Muscle layer of duodenum (tissue), 2 donors: ENCODE measurements around the gene CDK19.
"Not testable (repeated sequence)": the region's sequence is repeated elsewhere in the genome, so short reads cannot be mapped to it uniquely, and the experiment has no call there.

Experiments used
- H3K27ac ChIP-seq: one replicate; pipeline ENCODE4 v1.7.0; 2013; ENCODE audit warnings: mild to moderate bottlenecking, low read length
- H3K27me3 ChIP-seq: one replicate; pipeline ENCODE4 v1.7.0; 2013; ENCODE audit warnings: low read depth, mild to moderate bottlenecking, control low read depth, low read length
- H3K36me3 ChIP-seq, 2 donors: one replicate each; pipeline ENCODE4 v1.7.0; 2013; ENCODE audit warnings: low read length in 2 of 2, control low read depth in 1 of 2, mild to moderate bottlenecking in 1 of 2; ENCODE audit not compliant: insufficient read depth in 2 of 2, control insufficient read depth in 1 of 2
- H3K4me1 ChIP-seq, 2 donors: one replicate each; pipeline ENCODE4 v1.7.0; 2013; ENCODE audit warnings: low read length in 2 of 2, mild to moderate bottlenecking in 2 of 2, control low read depth in 1 of 2, moderate library complexity in 1 of 2; ENCODE audit not compliant: insufficient read depth in 2 of 2, control insufficient read depth in 1 of 2
- H3K4me3 ChIP-seq, 2 donors: one replicate each; pipeline ENCODE4 v1.7.0; 2013; ENCODE audit warnings: low read length in 2 of 2, low read depth in 1 of 2, mild to moderate bottlenecking in 1 of 2
- H3K9me3 ChIP-seq, 2 donors: one replicate each; pipeline ENCODE4 v1.7.0; 2013; ENCODE audit warnings: low read length in 2 of 2, control low read depth in 1 of 2, mild to moderate bottlenecking in 1 of 2; ENCODE audit not compliant: control insufficient read depth in 1 of 2
- donor health status: healthy.

CDK19 gene

DNA sequence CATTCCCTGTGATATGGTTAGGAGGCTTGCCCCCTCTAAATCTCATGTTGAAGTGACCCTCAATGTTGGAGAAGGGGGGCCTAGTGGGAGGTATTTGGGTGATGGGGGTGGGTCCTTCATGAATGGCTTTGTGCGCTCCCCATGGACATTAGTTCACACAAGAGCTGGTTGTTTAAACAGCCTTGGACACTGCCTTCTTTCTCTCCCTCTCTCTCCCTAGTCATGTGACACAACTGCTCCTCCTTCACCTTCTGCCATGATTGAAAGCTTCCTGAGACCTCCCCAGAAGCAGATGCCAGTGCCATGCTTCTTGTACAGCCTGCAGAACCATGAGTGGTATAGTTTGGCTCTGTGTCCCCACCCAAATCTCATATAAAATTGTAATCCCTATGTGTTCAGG lies 221.6 kb downstream of the CDK19 start:
- no peaks in the 10 kb centered on the region for H3K9me3 ChIP-seq
- peaks cover 0 to 4% of the 10 kb centered on the region in 2 donors for H3K4me1 ChIP-seq
- no peaks in the 10 kb centered on the region for H3K27me3 ChIP-seq
- no peak overlapping the region for H3K4me3 ChIP-seq
- no peaks in the 10 kb centered on the region for H3K36me3 ChIP-seq
- no peak overlapping the region for H3K27ac ChIP-seq

GRCh38 chr6:110592765-110593164 lies 222.5 kb downstream of the CDK19 start:
- H3K27ac ChIP-seq: no peak overlapping the region
- H3K4me3 ChIP-seq: no peak overlapping the region
- peaks cover 0 to 4% of the 10 kb centered on the region in 2 donors for H3K4me1 ChIP-seq
- no peaks in the 10 kb centered on the region for H3K27me3 ChIP-seq
- H3K36me3 ChIP-seq: no peaks in the 10 kb centered on the region
- no peaks in the 10 kb centered on the region for H3K9me3 ChIP-seq

GRCh38 chr6:110590821-110591351 lies 224.4 kb downstream of the CDK19 start:
- Histone ChIP-seq H3K4me3 (no peak overlapping the region), H3K36me3 (no peaks in the 10 kb centered on the region), H3K4me1 (peaks cover 0 to 4% of the 10 kb centered on the region in 2 donors), H3K27ac (no peak overlapping the region), H3K27me3 (no peaks in the 10 kb centered on the region), H3K9me3 (no peaks in the 10 kb centered on the region)

DNA sequence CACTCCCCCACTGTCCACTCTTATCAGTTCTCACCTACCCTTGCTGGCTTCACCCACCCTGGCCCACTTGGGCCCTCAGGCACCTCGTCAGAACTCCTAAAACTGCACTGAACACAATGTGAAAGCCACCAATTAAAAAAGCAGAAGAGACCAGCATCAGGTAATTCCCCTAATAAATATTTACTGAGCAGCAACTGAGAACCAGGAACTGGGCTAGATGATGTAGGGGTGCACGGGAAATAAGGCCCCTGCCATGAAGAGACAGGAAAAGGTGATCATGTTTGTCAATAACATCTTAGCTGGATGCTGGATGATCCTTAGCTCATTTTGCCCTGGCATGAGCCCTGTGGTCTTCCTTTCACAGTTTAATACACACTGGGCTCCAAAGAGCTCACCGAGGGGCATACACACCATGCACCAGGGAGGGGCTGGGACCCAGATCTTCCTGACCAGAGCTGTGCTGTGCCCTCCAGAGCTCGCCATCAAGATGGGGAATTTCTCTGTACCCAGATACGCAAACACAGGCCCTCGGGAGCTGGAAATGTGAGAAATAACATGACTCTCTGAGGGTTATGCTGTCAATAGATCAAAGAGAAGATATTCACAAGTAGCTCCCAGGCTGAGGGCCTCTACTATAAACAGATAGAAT lies 225.3 kb downstream of the CDK19 start:
- peaks cover 0 to 4% of the 10 kb centered on the region in 2 donors for H3K4me1 ChIP-seq
- H3K27me3 ChIP-seq: no peaks in the 10 kb centered on the region
- no peaks in the 10 kb centered on the region for H3K9me3 ChIP-seq
- no peaks in the 10 kb centered on the region for H3K36me3 ChIP-seq
- no peak overlapping the region for H3K4me3 ChIP-seq
- no peak overlapping the region for H3K27ac ChIP-seq

GRCh38 chr6:110587328-110587727 lies 227.9 kb downstream of the CDK19 start:
- Histone ChIP-seq H3K9me3 (no peaks in the 10 kb centered on the region), H3K36me3 (no peaks in the 10 kb centered on the region), H3K27ac (no peak overlapping the region), H3K4me1 (no peaks in the 10 kb centered on the region), H3K27me3 (no peaks in the 10 kb centered on the region), H3K4me3 (no peak overlapping the region)

- Histone ChIP-seq H3K27me3 (no peaks in the 10 kb centered on the region), H3K4me1 (no peaks in the 10 kb centered on the region), H3K4me3 (no peak overlapping the region), H3K36me3 (no peaks in the 10 kb centered on the region), H3K9me3 (no peaks in the 10 kb centered on the region), H3K27ac (no peak overlapping the region)
Measured at GRCh38 chr6:110581679-110582078, 233.6 kb downstream of the CDK19 start.

DNA sequence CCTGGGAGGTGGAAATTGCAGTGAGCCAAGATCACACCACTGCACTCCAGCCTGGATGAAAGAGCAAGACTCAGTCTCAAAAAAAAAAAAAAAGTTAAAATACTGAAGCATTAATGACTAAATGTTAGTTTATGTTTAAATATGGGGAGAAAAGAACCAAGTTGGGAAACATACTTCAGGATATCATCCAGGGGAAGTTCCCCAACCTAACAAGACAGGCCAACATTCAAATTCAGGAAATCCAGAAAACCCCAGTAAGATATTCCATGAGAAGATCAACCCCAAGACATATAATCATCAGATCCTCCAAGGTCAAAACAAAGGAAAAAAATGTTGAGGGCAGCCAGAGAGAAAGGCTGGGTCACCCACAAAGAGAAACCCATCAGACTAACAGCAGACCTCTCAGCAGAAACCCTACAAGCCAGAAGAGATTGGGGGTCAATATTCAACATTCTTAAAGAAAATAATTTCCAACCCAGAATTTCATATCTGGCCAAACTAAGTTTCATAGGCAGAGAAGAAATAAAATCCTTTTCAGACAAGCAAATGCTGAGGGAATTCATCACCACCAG lies 237.6 kb downstream of the CDK19 start:
- H3K27ac ChIP-seq, H3K27me3 ChIP-seq, H3K9me3 ChIP-seq, H3K4me1 ChIP-seq, H3K4me3 ChIP-seq, H3K36me3 ChIP-seq: not testable (repeated sequence)

GRCh38 chr6:110575925-110576463 lies 239.3 kb downstream of the CDK19 start:
- H3K27ac ChIP-seq: no peak overlapping the region
- no peaks in the 10 kb centered on the region for H3K27me3 ChIP-seq
- no peaks in the 10 kb centered on the region for H3K4me1 ChIP-seq
- H3K36me3 ChIP-seq: no peaks in the 10 kb centered on the region
- no peaks in the 10 kb centered on the region for H3K9me3 ChIP-seq
- H3K4me3 ChIP-seq: no peak overlapping the region

DNA sequence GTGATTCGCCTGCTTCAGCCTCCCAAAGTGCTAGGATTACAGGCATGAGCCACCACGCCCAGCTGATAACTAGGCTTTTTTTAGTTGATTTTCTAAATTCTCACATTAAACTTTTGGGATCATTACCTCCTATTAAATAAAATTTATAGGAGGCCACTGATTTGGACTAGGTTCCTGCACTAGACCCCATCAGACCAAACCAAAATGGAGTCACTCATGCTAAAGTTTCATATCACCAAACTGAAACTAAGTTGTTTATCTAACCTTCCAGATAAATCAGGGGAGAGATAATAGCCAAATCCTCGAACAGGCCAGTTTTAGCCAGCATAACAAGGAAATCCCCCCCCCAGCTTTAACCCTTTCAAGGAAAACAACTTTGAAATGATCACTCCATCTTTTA lies 240.5 kb downstream of the CDK19 start:
- Histone ChIP-seq H3K27me3 (no peaks in the 10 kb centered on the region), H3K4me1 (no peaks in the 10 kb centered on the region), H3K36me3 (no peaks in the 10 kb centered on the region), H3K9me3 (no peaks in the 10 kb centered on the region), H3K4me3 (no peak overlapping the region), H3K27ac (no peak overlapping the region)

GRCh38 chr6:110573537-110573936 lies 241.7 kb downstream of the CDK19 start:
- Histone ChIP-seq H3K27me3 (no peaks in the 10 kb centered on the region), H3K4me1 (no peaks in the 10 kb centered on the region), H3K27ac (no peak overlapping the region), H3K36me3 (no peaks in the 10 kb centered on the region), H3K4me3 (no peak overlapping the region), H3K9me3 (no peaks in the 10 kb centered on the region)

GRCh38 chr6:110573136-110573535 lies 242.1 kb downstream of the CDK19 start:
- no peak overlapping the region for H3K27ac ChIP-seq
- H3K4me3 ChIP-seq: no peak overlapping the region
- H3K9me3 ChIP-seq: no peaks in the 10 kb centered on the region
- H3K27me3 ChIP-seq: no peaks in the 10 kb centered on the region
- H3K4me1 ChIP-seq: no peaks in the 10 kb centered on the region
- no peaks in the 10 kb centered on the region for H3K36me3 ChIP-seq
